Right cardiac atrium (tissue), 5 donors: ENCODE data around the gene CASR. TPM values are rescaled to one million over a fixed set of nuclear protein-coding genes. Genes with fewer than 3 reads are reported as not detected.
A peak's percentile ranks its signal among the peaks of the same experiment; 100 is the strongest.

ENCODE experiments used
- ATAC-seq, 2 donors: fragments of 200-7000 bp; cut with Tn5 transposase; one replicate each; pipeline versions ENCODE4 v1.8.0 to v1.9.1; 2020; ENCODE audit warnings: moderate library complexity in 2 of 2, mild to moderate bottlenecking in 1 of 2
- DNase-seq, 3 donors: peaks; one replicate each; pipeline ENCODE4 v3.0.0-alpha.2; 2020
- H3K27ac ChIP-seq: one replicate; pipeline ENCODE4 v1.5.1; 2013; ENCODE audit warnings: mild to moderate bottlenecking, low read length, control low read depth, moderate library complexity
- H3K27me3 ChIP-seq: one replicate; pipeline ENCODE4 v1.6.1; 2013; ENCODE audit not compliant: control insufficient read depth, insufficient read depth
- H3K4me1 ChIP-seq: one replicate; pipeline ENCODE4 v1.6.1; 2013; ENCODE audit warnings: low read length; ENCODE audit not compliant: control insufficient read depth, insufficient read depth
- H3K4me3 ChIP-seq: one replicate; pipeline ENCODE4 v1.5.1; 2013; ENCODE audit warnings: low read length, control low read depth
- H3K9me3 ChIP-seq: one replicate; pipeline ENCODE4 v1.6.1; 2013; ENCODE audit warnings: low read length; ENCODE audit not compliant: control insufficient read depth
- WGBS: extraction: QIAGEN DNeasy Blood & Tissue Kit; methylation state at CpG from one replicate; pipeline ENCODE4 v1.1.7; 2013; 5-methylcytosine and 5-hydroxymethylcytosine counted together
- intact Hi-C, 4 donors: fragments of 100-400 bp; cut with DNase I; formaldehyde crosslinking; loops; one replicate each; pipeline versions ENCODE4 v1.11.0 to v1.14.0; 2022 to 2023
- polyA plus RNA-seq: library from polyadenylated mRNA; stranded (reverse); fragments of 200-250 nt; gene quantifications from one replicate; pipeline ENCODE4 v1.2.3, GENCODE V29; 2013
- total RNA-seq, 4 donors: library from RNA; stranded (reverse); fragmentation: NEBNext Ultra II Directional; extraction: Animal tissue kit (Norgen Biotek cat#: 25700); gene quantifications; one replicate each; pipeline ENCODE4 v1.2.1, GENCODE V29; 2021
- donor health status: healthy with polysubstance abuse.
- donor health status: DM: no; HTN: yes; CAD: no.
- donor health status: DM: no; HTN: no; CAD: no.
- donor health status: DM: no; HTN: yes; CAD: no; lungs with severe emphysema.
- donor health status: DM: yes; HTN: yes; CAD: no.

CASR gene
- total and polyA plus RNA-seq, 5 donors = not detected

DNA sequence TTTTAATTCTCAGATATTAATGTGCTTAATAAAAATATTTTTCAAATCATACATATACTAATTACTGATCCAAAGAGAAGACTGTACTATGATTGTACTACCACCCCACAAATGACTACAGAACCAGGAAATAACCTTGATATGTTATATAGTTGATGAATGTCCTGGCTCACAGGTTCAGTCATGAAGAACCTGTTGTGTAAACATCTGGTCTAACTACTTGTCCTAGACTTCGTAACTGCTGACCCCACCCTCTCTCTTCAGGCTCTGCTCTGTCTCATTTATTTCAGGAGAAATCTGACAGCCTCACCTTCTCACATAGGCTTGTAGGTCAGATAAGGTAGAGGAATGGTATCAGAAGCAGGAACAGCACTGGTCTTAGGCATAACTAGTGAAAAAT lies 126.9 kb downstream of the CASR start:
- 43% methylated on average over 1 of the region's 1 CpG for WGBS
- H3K4me3 ChIP-seq = no peak overlapping the region
- H3K27ac ChIP-seq = no peak overlapping the region
- no peaks in the 10 kb centered on the region for H3K27me3 ChIP-seq
- no peaks in the 10 kb centered on the region for H3K9me3 ChIP-seq
- no peaks in the 10 kb centered on the region for H3K4me1 ChIP-seq
- DNase-seq (no peak), ATAC-seq (peak in 1 of 2 donors; percentile 36)
- intact Hi-C loops = no loop called here

DNA sequence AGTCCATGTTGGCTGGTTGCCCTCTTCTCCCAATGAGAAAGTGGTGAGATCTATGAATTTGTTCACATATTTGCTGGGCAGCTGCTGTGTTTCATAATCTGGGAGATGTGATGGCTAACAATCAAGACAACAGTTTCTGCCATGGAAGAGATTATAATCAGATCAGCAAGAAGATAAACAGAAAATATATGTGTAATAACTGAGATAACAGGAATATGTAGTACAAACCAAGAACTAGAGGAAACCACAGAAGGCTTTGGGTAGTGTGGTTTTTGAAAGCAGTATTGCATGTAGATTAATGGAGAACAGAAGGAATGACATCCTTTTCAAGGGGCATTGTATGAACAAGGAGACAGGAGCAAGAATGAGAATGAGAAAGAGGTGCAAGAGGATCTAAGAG lies 129.4 kb downstream of the CASR start:
- ATAC-seq (no peak), DNase-seq (no peak)
- Histone ChIP-seq H3K9me3 (peaks cover 2% of the 10 kb centered on the region), H3K4me3 (no peak overlapping the region), H3K4me1 (no peaks in the 10 kb centered on the region), H3K27me3 (no peaks in the 10 kb centered on the region), H3K27ac (no peak overlapping the region)
- intact Hi-C loops = no loop called here

DNA sequence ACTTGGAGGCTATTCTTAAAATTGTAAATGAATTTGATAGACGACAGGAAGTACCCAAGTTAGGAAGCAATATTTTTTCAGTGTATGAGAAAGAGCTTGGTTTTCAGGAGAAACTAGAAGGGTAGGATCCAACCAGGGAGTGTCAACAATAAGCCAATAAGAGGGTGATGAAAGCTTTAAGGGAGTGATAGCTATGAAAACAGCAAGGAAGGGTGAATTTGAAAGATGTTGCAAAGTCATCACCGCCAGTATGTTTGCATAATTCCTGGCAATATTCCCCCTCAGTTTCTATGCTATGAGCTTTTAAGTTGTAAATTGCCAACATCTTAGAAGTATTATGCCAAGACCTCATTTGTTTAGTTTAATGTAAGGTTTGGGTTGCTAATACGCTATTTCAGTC lies 129.8 kb downstream of the CASR start:
- no peak overlapping the region for H3K4me3 ChIP-seq
- 60% methylated on average over 3 of the region's 3 CpGs for WGBS
- H3K27ac ChIP-seq = no peak overlapping the region
- no peaks in the 10 kb centered on the region for H3K4me1 ChIP-seq
- DNase-seq (no peak), ATAC-seq (no peak)
- H3K9me3 ChIP-seq = peaks cover 2% of the 10 kb centered on the region
- intact Hi-C loops = no loop called here
- no peaks in the 10 kb centered on the region for H3K27me3 ChIP-seq

DNA sequence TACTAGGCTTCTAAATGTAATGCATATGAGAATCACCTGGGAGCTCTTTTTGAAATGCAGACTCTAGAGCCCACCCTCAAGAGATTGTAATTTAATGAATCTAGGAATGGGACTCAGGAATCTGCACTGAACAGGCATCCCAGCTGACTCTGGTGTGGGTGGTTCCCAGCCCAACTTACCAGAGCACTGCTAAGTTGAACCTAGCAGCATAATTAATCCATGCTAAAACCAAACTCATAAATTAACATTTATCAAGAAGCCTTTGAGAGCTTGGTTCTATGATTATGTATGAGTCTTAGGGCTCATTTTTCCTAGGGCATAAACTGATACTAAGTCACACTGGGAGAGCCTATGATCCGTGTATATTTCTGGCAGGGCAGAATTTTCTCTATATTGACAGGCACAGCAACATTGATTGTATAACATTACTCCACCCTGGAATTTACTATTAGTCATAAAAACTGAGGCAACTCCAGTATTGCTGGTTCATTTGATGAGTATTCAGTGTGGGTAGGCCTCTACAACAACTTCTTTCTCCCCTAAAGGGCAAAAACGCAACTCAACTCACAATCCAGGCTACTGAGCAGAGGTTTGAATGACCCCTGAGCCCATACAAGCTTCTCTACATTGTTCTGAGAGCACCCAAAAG lies 130.9 kb downstream of the CASR start:
- no peak for DNase-seq
- H3K4me3 ChIP-seq = no peak overlapping the region
- WGBS = 80% methylated on average over 2 of the region's 2 CpGs
- H3K27ac ChIP-seq = no peak overlapping the region
- peaks cover 2% of the 10 kb centered on the region for H3K9me3 ChIP-seq
- ATAC-seq = no peak
- H3K27me3 ChIP-seq = no peaks in the 10 kb centered on the region
- intact Hi-C loops = no loop called here
- no peaks in the 10 kb centered on the region for H3K4me1 ChIP-seq

DNA sequence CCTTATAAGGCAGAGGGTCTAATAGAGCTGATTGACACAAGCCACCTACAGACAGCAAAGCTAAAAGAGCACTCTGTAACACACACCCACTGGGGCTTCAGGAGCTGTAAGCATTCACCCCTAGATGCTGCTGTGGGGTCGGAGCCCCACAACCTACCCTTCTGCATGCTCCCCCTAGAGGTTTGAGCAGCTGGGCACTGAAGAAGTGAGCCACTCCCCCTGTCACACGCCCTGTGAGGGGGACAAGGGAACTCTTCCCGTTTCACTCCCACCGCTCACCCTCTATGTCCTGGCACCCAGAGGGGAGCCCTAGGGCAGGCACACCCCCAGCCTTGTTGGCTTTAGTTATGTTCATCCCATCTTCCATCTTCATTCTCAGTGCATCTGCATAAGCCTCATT lies 132.2 kb downstream of the CASR start:
- no peak for DNase-seq
- Histone ChIP-seq H3K27ac (no peak overlapping the region), H3K27me3 (no peaks in the 10 kb centered on the region), H3K9me3 (peaks cover 2% of the 10 kb centered on the region), H3K4me3 (no peak overlapping the region), H3K4me1 (no peaks in the 10 kb centered on the region)
- ATAC-seq = no peak
- WGBS = 30% methylated on average over 4 of the region's 4 CpGs
- intact Hi-C loops = no loop called here

DNA sequence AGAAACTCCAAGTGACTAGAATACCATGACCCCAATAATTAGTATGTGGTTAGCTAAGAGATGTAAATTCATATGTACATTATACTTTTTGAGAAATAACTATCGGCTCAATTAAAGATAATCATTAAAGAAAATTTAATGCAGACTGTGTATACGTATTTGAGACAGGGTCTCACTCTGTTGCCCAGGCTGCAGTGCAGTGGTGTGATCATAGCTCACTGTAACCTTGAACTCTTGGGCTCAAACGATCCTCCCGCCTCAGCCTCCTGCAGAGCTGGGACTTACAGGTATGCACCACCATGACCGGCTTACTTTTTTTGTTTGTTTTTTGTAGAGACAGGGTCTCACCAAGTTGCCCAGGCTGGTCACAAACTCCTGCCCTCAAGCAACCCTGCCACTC lies 132.9 kb downstream of the CASR start:
- H3K27me3 ChIP-seq = no peaks in the 10 kb centered on the region
- no peak overlapping the region for H3K4me3 ChIP-seq
- ATAC-seq = no peak
- intact Hi-C loops = no loop called here
- WGBS = 70% methylated on average over 5 of the region's 5 CpGs
- DNase-seq = no peak
- H3K27ac ChIP-seq = no peak overlapping the region
- peaks cover 2% of the 10 kb centered on the region for H3K9me3 ChIP-seq
- H3K4me1 ChIP-seq = no peaks in the 10 kb centered on the region

DNA sequence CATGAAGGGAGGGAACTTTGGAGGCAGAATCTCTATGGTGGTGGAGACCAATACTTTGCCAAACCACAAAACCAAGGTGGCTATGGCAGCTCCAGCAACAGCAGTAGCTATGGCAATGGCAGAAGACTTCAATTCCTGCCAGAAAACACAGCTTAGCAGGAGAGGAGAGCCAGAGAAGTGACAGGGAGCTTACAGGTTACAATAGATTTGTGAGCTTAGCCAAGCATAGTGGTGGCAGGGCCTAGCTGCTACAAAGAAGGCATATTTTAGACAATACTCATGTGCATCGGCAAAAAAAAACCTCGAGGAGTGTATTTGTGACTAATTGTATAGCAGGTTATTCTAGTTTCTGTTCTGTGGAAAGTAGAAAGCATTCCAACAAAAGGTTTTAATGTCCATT lies 135.2 kb downstream of the CASR start:
- peaks cover 2% of the 10 kb centered on the region for H3K9me3 ChIP-seq
- DNase-seq (no peak), ATAC-seq (no peak)
- no peaks in the 10 kb centered on the region for H3K27me3 ChIP-seq
- intact Hi-C loops = no loop called here
- 92% methylated on average over 2 of the region's 2 CpGs for WGBS
- H3K4me1 ChIP-seq = no peaks in the 10 kb centered on the region
- no peak overlapping the region for H3K27ac ChIP-seq
- H3K4me3 ChIP-seq = no peak overlapping the region

DNA sequence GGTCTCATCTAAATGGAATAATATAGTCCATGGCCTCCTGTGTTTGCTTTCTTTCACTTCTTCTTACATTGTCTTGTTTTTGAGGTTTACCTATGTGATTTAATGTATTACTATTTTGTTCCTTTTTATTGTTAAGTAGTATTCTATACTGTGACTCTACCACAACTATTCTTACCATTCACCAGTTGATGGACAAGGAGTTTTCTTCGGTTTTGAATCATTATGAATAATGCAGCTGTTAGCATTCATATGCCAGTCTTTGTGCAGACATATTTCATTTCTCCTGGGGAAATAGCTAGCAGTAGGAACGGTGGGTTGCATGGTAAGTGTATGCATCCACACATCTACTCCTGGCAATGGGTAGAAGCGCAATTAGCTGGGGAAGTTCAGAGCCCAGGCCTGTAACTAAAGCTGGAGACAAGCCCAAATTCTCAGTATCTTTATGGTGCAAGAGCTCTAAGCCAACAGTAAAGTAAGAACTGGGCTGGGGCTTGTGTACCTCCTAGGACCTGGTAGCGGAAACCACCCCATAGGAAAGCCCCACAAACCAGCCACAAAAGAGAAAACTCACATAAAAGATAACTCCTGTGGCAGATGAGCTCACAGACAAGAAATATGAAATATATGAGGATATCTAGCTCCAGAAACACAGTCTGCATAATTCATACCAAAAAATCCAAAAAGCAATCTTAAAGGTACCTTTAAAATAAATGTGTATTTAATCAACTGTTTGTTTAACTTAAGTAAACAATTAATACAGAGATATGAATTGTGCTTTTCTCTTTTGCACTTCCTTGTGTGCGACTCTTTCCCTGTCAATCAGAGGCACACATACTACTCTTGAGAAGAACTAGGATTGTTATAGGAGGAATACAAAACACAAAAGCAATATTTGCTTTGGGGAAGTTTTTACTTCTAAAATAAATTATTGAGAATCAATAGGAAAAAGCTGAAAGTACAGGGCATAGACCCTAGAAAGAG lies 138.9 kb downstream of the CASR start:
- H3K4me1 ChIP-seq = no peaks in the 10 kb centered on the region
- ATAC-seq = no peak
- H3K4me3 ChIP-seq = no peak overlapping the region
- no peaks in the 10 kb centered on the region for H3K27me3 ChIP-seq
- no peak overlapping the region for H3K27ac ChIP-seq
- DNase-seq = no peak
- H3K9me3 ChIP-seq = peaks cover 1% of the 10 kb centered on the region
- WGBS = 77% methylated on average over 5 of the region's 5 CpGs
- intact Hi-C loops = no loop called here

DNA sequence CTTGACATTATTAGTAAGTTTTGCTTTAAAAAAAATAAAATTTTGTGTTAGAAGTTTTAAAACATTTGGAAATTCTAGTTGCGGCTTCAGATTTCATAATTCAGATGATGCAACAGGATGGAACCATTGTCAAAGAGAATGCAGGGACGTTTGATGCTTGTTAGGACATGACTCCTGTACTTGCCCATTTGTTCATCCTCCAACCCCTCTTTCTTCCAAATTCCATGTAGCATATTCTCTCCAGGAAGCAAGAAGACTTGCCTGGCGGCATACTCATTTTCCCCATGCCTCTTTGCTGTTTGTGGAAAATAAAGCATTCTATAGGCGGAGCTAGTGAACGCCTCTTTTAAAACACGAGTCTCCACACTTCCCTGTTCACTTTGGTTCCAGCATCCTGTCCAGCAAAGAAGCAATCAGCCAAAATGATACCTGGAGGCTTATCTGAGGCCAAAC lies 141.4 kb downstream of the CASR start, which contains the start of gene CSTA:
Gene CSTA (plus strand): TSS at position 378 of the 453 bp plus-strand sequence. CDS start 45 bp downstream, at position 423.
- H3K27ac ChIP-seq = no peak within 1 kb of the TSS
- DNase-seq (no peak), ATAC-seq (no peak)
- peak within 1 kb of the TSS; percentile 20 for H3K4me3 ChIP-seq
- intact Hi-C loops = no loop called here
- H3K27me3 ChIP-seq = no peaks in the 10 kb centered on the region
- no peaks in the 10 kb centered on the region for H3K9me3 ChIP-seq
- H3K4me1 ChIP-seq = no peaks in the 10 kb centered on the region
- 56% methylated on average over 6 of the region's 6 CpGs for WGBS

DNA sequence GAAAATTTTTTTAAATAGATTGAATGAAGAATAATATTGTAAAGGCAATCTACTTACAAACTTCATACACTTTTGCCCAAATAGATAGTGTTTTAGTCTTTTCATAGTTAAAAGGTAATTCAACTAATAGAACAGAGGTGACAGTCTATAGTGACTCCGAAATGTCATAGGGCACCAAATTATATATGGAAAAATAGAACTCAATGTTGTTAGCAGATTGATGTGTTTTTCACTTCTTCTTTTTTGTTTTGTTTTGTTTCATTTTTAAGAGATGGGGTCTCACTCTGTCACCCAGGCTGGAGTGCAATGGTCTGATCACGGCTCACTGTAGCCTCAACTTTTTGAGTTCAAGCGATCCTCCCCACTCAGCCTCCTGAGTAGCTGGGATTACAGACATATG lies 142.3 kb downstream of the CASR start:
- Histone ChIP-seq H3K4me3 (no peak overlapping the region), H3K9me3 (no peaks in the 10 kb centered on the region), H3K27ac (no peak overlapping the region), H3K27me3 (no peaks in the 10 kb centered on the region), H3K4me1 (no peaks in the 10 kb centered on the region)
- ATAC-seq = no peak
- intact Hi-C loops = no loop called here
- DNase-seq = no peak
- 89% methylated on average over 3 of the region's 3 CpGs for WGBS

DNA sequence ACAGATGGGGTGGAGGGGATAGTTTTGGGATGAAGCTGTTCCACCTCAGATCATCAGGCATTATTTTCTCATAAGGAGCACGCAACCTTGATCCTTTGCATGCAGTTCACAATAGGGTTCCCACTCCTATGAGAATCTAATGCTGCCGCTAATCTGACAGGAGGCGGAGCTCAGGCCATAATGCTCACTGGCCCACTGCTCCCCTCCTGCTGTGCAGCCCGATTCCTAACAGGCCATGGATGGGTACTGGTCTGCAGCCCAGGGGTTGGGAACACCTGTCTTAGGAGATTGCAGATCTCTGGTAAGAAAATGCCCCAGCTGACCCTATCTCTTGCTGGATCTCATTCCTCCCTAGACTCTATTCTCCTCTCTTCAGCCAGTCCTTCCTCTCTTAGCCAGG lies 148.4 kb downstream of the CASR start:
- H3K27me3 ChIP-seq = no peaks in the 10 kb centered on the region
- WGBS = 66% methylated on average over 4 of the region's 4 CpGs
- ATAC-seq = no peak
- no peaks in the 10 kb centered on the region for H3K9me3 ChIP-seq
- no peak overlapping the region for H3K27ac ChIP-seq
- no peaks in the 10 kb centered on the region for H3K4me1 ChIP-seq
- H3K4me3 ChIP-seq = no peak overlapping the region
- intact Hi-C loops = no loop called here
- no peak for DNase-seq
